ENCODE data around the gene PPIE.

DNA sequence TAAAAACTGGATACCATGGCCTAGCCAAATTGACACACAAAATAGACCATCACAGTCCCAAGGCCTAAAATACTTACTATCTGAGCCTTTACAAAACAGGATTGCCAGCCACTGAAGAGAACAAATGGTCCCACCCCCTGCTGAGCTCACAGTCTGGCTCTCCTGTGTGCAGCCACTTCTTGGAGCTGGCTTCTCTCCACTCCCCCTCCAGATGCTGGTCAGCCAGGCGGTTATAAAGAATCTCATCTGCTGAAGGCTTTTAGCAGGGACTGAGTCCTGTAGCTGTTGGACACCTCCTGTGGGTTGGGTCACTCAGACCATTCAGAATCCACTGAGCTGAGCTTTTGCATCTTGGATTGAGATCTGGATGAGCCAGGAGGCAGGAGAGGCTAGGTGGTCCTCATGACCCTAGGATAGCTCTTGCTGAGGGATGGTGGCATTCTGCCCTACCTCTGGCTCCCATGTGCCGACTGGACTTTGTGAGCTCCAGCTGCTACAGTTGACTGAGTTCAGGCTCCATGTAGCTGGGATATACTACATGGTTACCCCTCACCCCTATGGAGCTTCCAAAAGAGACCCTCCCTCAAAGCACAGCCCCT, 16.3 kb downstream of the PPIE start:
- TF ChIP-seq GATA2 (IDR thresholded peaks at IDR 0.05; ENCODE audit: low read depth, low read length) (no peak), GATA3 (IDR thresholded peaks at IDR 0.05; ENCODE audit: low read depth, low read length) (no peak)
